K562 (cell line): ENCODE results near the gene SVIP. TPM values are rescaled to one million over a fixed set of nuclear protein-coding genes. Genes with fewer than 3 reads are reported as not detected.

Experiments used
- ATF3 ChIP-seq, 2 experiments: fragments of 450-650 bp in 1 of 2; sonication (generic) in 1 of 2; formaldehyde crosslinking in 1 of 2; IDR thresholded peaks in 1 of 2; conservative IDR thresholded peaks in 1 of 2; 2 replicates each; pipeline versions ENCODE4 v1.6.1 to v1.8.1; 2016 to 2023; ENCODE audit warnings: mild to moderate bottlenecking in 2 of 2, moderate library complexity in 2 of 2, inconsistent platforms in 1 of 2, missing genetic modification reagents in 1 of 2
- C11orf30 ChIP-seq: fragments of 450-650 bp; IDR thresholded peaks from 2 replicates; pipeline ENCODE4 v1.6.1; 2016; ENCODE audit warnings: low read depth, mild to moderate bottlenecking
- CREB3L1 ChIP-seq: fragments of 450-650 bp; IDR thresholded peaks from 2 replicates; pipeline ENCODE4 v1.6.1; 2014; ENCODE audit warnings: low read depth, mild to moderate bottlenecking, moderate library complexity, borderline replicate concordance
- FOSL1 ChIP-seq: fragments of 200-800 bp; sonication (Bioruptor generic); conservative IDR thresholded peaks from 2 replicates; pipeline ENCODE4 v1.6.1; 2016; ENCODE audit warnings: missing genetic modification characterization, missing compliant biosample characterization
- HDAC1 ChIP-seq, 2 experiments: fragments of 450-650 bp; IDR thresholded peaks; 2 replicates each; pipeline ENCODE4 v1.6.1; 2016 to 2017; ENCODE audit warnings: inconsistent platforms in 1 of 2, mild to moderate bottlenecking in 1 of 2, moderate library complexity in 1 of 2
- HMBOX1 ChIP-seq: sonication (generic); IDR thresholded peaks from 2 replicates; pipeline ENCODE4 v1.6.1; 2016
- LEF1 ChIP-seq: fragments of 450-650 bp; IDR thresholded peaks from 2 replicates; pipeline ENCODE4 v1.6.1; 2016; ENCODE audit warnings: mild to moderate bottlenecking
- MTA2 ChIP-seq: fragments of 450-650 bp; IDR thresholded peaks from 2 replicates; pipeline ENCODE4 v1.6.1; 2016; ENCODE audit warnings: low read depth
- NCOR1 ChIP-seq: fragments of 450-650 bp; IDR thresholded peaks from 2 replicates; pipeline ENCODE4 v1.6.1; 2016; ENCODE audit warnings: mild to moderate bottlenecking, moderate library complexity
- NEUROD1 ChIP-seq: fragments of 150-350 bp; IDR thresholded peaks from 2 replicates; pipeline ENCODE4 v1.6.1; 2014; ENCODE audit warnings: borderline replicate concordance, low read length, low read depth; ENCODE audit not compliant: partially characterized antibody
- PKNOX1 ChIP-seq: fragments of 450-650 bp; IDR thresholded peaks from 2 replicates; pipeline ENCODE4 v1.6.1; 2016
- RNF219 ChIP-seq: fragments of 250-450 bp; sonication (Bioruptor Pico); IDR thresholded peaks from 2 replicates; pipeline ENCODE4 v1.5.0; 2022; ENCODE audit warnings: mild to moderate bottlenecking
- SIX5 ChIP-seq, 2 experiments: IDR thresholded peaks; 2 replicates each; pipeline ENCODE4 v1.6.1; 2011; ENCODE audit warnings: low read length in 2 of 2, borderline replicate concordance in 1 of 2, low read depth in 1 of 2, mild to moderate bottlenecking in 1 of 2, moderate library complexity in 1 of 2; ENCODE audit not compliant: insufficient read depth in 1 of 2
- TEAD4 ChIP-seq, 2 experiments: sonication (generic) in 1 of 2; formaldehyde crosslinking in 1 of 2; IDR thresholded peaks; 2 replicates each; pipeline versions ENCODE4 v1.6.1 to v1.8.0; 2012 to 2022; ENCODE audit warnings: borderline replicate concordance in 1 of 2, inconsistent platforms in 1 of 2, low read length in 1 of 2, mild to moderate bottlenecking in 1 of 2, missing genetic modification reagents in 1 of 2
- TSHZ1 ChIP-seq: fragments of 250-450 bp; sonication (Bioruptor Pico); IDR thresholded peaks from 2 replicates; pipeline ENCODE4 v1.4.0; 2020; ENCODE audit warnings: mild to moderate bottlenecking, moderate library complexity
- ZBTB8A ChIP-seq: fragments of 450-650 bp; IDR thresholded peaks from 2 replicates; pipeline ENCODE4 v1.6.1; 2018; ENCODE audit warnings: mild to moderate bottlenecking, moderate library complexity; ENCODE audit not compliant: partially characterized antibody
- ZNF316 ChIP-seq: fragments of 450-650 bp; IDR thresholded peaks from 2 replicates; pipeline ENCODE4 v1.6.1; 2016
- ZNF717 ChIP-seq: fragments of 250-450 bp; sonication (Bioruptor Pico); IDR thresholded peaks from 2 replicates; pipeline ENCODE4 v1.5.0; 2021
- polyA plus RNA-seq, 8 experiments: library from polyadenylated mRNA; depleted of rRNA in 4 of 8; stranded (reverse) in 5 of 8; unstranded in 3 of 8; fragments of >200 nt; fragmentation: Nextera tagmentation in 2 of 8; fragmentation: Illumina TruSeq in 1 of 8; extraction: Ambion mirVana in 2 of 8; extraction: Trizol in 1 of 8; gene quantifications; 2 replicates each; pipeline versions ENCODE4 v1.2.1 to v1.2.3, GENCODE V29; 2011 to 2014; ENCODE audit warnings: inconsistent platforms in 1 of 8, missing spikeins in 1 of 8
- total RNA-seq, 7 experiments: library from RNA; depleted of rRNA in 6 of 7; stranded (reverse); fragments of >200 nt in 6 of 7; fragmentation: Illumina TruSeq in 2 of 7; extraction: Trizol in 2 of 7; gene quantifications; 2 replicates each; pipeline versions ENCODE4 v1.2.1 to v1.2.3, GENCODE V29; 2011 to 2021; ENCODE audit warnings: low replicate concordance in 1 of 7

Gene SVIP
- total and polyA plus RNA-seq, 9 of the 15 experiments (the other 6 are each of a cell fraction or from before 2014, with no cell fraction given) = 17.9 to 62.5 (median 47.5) TPM

GRCh38 chr11:22795914-22796313 lies 33.7 kb downstream of the SVIP start (continued):
- no peak for TF ChIP-seq CREB3L1
- no peak for TF ChIP-seq SIX5 (IDR thresholded peaks at IDR 0.05; ENCODE audit: borderline replicate concordance in 1 of 2, insufficient read depth in 1 of 2, low read depth in 1 of 2, low read length in 2 of 2)
- TF ChIP-seq HDAC1 (IDR thresholded peaks at IDR 0.05) = peak in 1 of 2 experiments; percentile 39; a peak in 1 of 4 replicates
- TF ChIP-seq FOSL1 (tag) = peak; percentile 97
- no peak for TF ChIP-seq TSHZ1 (CRISPR knock-in tag)
- peak; percentile 66 for TF ChIP-seq HMBOX1
- no peak for TF ChIP-seq ZBTB8A
- peak; percentile 84 for TF ChIP-seq PKNOX1
- TF ChIP-seq C11orf30 = peak; percentile 76
- peak; percentile 82 for TF ChIP-seq TEAD4 (IDR thresholded peaks at IDR 0.05; ENCODE audit: low read length)
- no peak for TF ChIP-seq TEAD4 (CRISPR knock-in tag; IDR thresholded peaks at IDR 0.05; ENCODE audit: borderline replicate concordance)
- TF ChIP-seq MTA2 = peak; percentile 56; the same call in 1 of the 2 replicates
- no peak for TF ChIP-seq RNF219 (CRISPR knock-in tag)
- peak; percentile 61 for TF ChIP-seq NCOR1
- TF ChIP-seq LEF1 = no peak
- TF ChIP-seq NEUROD1 = peak; percentile 43
- TF ChIP-seq ZNF316 = peak; percentile 79
- no peak for TF ChIP-seq ZNF717 (CRISPR knock-in tag)
- peak; percentile 88 for TF ChIP-seq ATF3 (IDR thresholded peaks at IDR 0.05)
- no peak for TF ChIP-seq ATF3 (CRISPR knock-in tag; conservative IDR thresholded peaks at IDR 0.05)
